Esophagus muscularis mucosa (tissue), 4 donors: ENCODE results near the gene ZMYM4. TPM values are rescaled to one million over a fixed set of nuclear protein-coding genes. Genes with fewer than 3 reads are reported as not detected.

Source experiments
- DNase-seq: peaks from one replicate; pipeline ENCODE4 v3.0.0-alpha.2; 2017; ENCODE audit errors: extremely low spot score
- H3K27ac ChIP-seq, 4 donors: fragments of 200-600 bp; sonication (generic); replicated peaks in 1 of 4; 1 replicate in 3 of 4; 2 replicates in 1 of 4; pipeline ENCODE4 v1.5.1; 2016 to 2019; ENCODE audit warnings: mild to moderate bottlenecking in 1 of 4
- H3K27me3 ChIP-seq, 4 donors: fragments of 200-600 bp; sonication (generic); one replicate each; pipeline versions ENCODE4 v1.5.1 to v1.6.0; 2016 to 2019
- H3K36me3 ChIP-seq, 4 donors: fragments of 200-600 bp; sonication (generic); one replicate each; pipeline ENCODE4 v1.5.1; 2016 to 2019
- H3K4me1 ChIP-seq, 4 donors: fragments of 200-600 bp; sonication (generic); one replicate each; pipeline ENCODE4 v1.5.1; 2016 to 2019
- H3K4me3 ChIP-seq, 4 donors: fragments of 200-600 bp; sonication (generic); 1 replicate in 2 of 4; 2 replicates in 2 of 4; pipeline ENCODE4 v1.5.1; 2016 to 2019; ENCODE audit warnings: mild to moderate bottlenecking in 4 of 4, moderate library complexity in 1 of 4
- H3K9me3 ChIP-seq, 4 donors: fragments of 200-600 bp; sonication (generic); 1 replicate in 3 of 4; 2 replicates in 1 of 4; pipeline ENCODE4 v1.5.1; 2016 to 2019
- CTCF ChIP-seq, 3 experiments: fragments of 200-600 bp in 2 of 3; fragments of 450-650 bp in 1 of 3; sonication (generic) in 2 of 3; IDR thresholded peaks; one replicate each; pipeline ENCODE4 v1.5.1; 2017 to 2019; ENCODE audit warnings: antibody characterized with exemption in 3 of 3, mild to moderate bottlenecking in 2 of 3, moderate library complexity in 1 of 3
- EP300 ChIP-seq: sonication (generic); formaldehyde crosslinking; IDR thresholded peaks from one replicate; pipeline ENCODE4 v1.6.1; 2017; ENCODE audit warnings: antibody characterized with exemption
- POLR2A ChIP-seq: fragments of 450-650 bp; IDR thresholded peaks from one replicate; pipeline ENCODE4 v1.6.1; 2017; ENCODE audit warnings: antibody characterized with exemption, moderate library complexity, mild to moderate bottlenecking, low read depth
- POLR2AphosphoS5 ChIP-seq, 2 donors: sonication (generic); formaldehyde crosslinking; IDR thresholded peaks; one replicate each; pipeline ENCODE4 v1.6.1; 2017; ENCODE audit warnings: antibody characterized with exemption in 2 of 2
- WGBS: methylation state at CpG from one replicate; pipeline ENCODE4 v1.1.5; 2018; 5-methylcytosine and 5-hydroxymethylcytosine counted together
- intact Hi-C: fragments of 100-400 bp; cut with DNase I; formaldehyde crosslinking; loops from one replicate; pipeline ENCODE4 v1.15.1; 2023
- total RNA-seq, 4 donors: library from RNA; depleted of rRNA; stranded (reverse); fragments of >200 nt; gene quantifications; one replicate each; pipeline versions ENCODE4 v1.1.0 to v1.2.1, GENCODE V29; 2016

Gene ZMYM4
- total RNA-seq, 4 donors from 2014 or later, result 24.6 to 32.0 (median 27.3) TPM

- Histone ChIP-seq H3K27ac (no peak overlapping the region), H3K4me3 (no peak overlapping the region), H3K9me3 (peaks cover 0 to 11% (median 0%) of the 10 kb centered on the region in 4 donors), H3K4me1 (peaks cover 0 to 2% (median 0%) of the 10 kb centered on the region in 4 donors), H3K36me3 (peaks cover 0 to 11% (median 3%) of the 10 kb centered on the region in 4 donors), H3K27me3 (no peaks in the 10 kb centered on the region)
- no peak for TF ChIP-seq CTCF (IDR thresholded peaks at IDR 0.05)
- no peak for TF ChIP-seq EP300
- TF ChIP-seq POLR2A, result no peak
- no peak for TF ChIP-seq POLR2AphosphoS5 (IDR thresholded peaks at IDR 0.05)
- WGBS, result 97% methylated on average over 3 of the region's 3 CpGs
- DNase-seq, result no peak
- intact Hi-C loops, result no loop called here
These were observed 13.1 kb downstream of the ZMYM4 start for GRCh38 chr1:35281565-35281964.

GRCh38 chr1:35282172-35282571 is 13.7 kb downstream of the ZMYM4 start:
- H3K4me3 ChIP-seq, result no peak overlapping the region
- no peaks in the 10 kb centered on the region for H3K4me1 ChIP-seq
- H3K27ac ChIP-seq, result no peak overlapping the region
- peaks cover 0 to 11% (median 3%) of the 10 kb centered on the region in 4 donors for H3K36me3 ChIP-seq
- DNase-seq, result no peak
- H3K9me3 ChIP-seq, result peaks cover 0 to 11% (median 0%) of the 10 kb centered on the region in 4 donors
- no peaks in the 10 kb centered on the region for H3K27me3 ChIP-seq
- intact Hi-C loops, result no loop called here
- TF ChIP-seq EP300 (no peak), POLR2A (no peak), CTCF (IDR thresholded peaks at IDR 0.05) (no peak)

- no peak for DNase-seq
- 98% methylated on average over 3 of the region's 3 CpGs for WGBS
- no peaks in the 10 kb centered on the region for H3K27me3 ChIP-seq
- no peak overlapping the region for H3K27ac ChIP-seq
- H3K36me3 ChIP-seq, result peaks cover 0 to 6% (median 3%) of the 10 kb centered on the region in 4 donors
- no peak for TF ChIP-seq POLR2AphosphoS5 (IDR thresholded peaks at IDR 0.05)
- TF ChIP-seq POLR2A, result no peak
- TF ChIP-seq CTCF (IDR thresholded peaks at IDR 0.05), result no peak
- TF ChIP-seq EP300, result no peak
- intact Hi-C loops, result no loop called here
- peaks cover 21 to 23% (median 22%) of the 10 kb centered on the region in 4 donors for H3K4me1 ChIP-seq
- H3K9me3 ChIP-seq, result peaks cover 0 to 11% (median 0%) of the 10 kb centered on the region in 4 donors
- no peak overlapping the region for H3K4me3 ChIP-seq
These were observed 16.3 kb downstream of the ZMYM4 start for GRCh38 chr1:35284852-35285251.

GRCh38 chr1:35285771-35286606 is 17.5 kb downstream of the ZMYM4 start:
- intact Hi-C loops, result no loop called here
- peaks cover 0 to 13% (median 3%) of the 10 kb centered on the region in 4 donors for H3K36me3 ChIP-seq
- H3K27ac ChIP-seq, result no peak overlapping the region
- peaks cover 0 to 11% (median 0%) of the 10 kb centered on the region in 4 donors for H3K9me3 ChIP-seq
- TF ChIP-seq POLR2AphosphoS5 (IDR thresholded peaks at IDR 0.05) (no peak), EP300 (no peak), POLR2A (no peak), CTCF (IDR thresholded peaks at IDR 0.05) (no peak)
- no peaks in the 10 kb centered on the region for H3K27me3 ChIP-seq
- 86% methylated on average over 5 of the region's 5 CpGs for WGBS
- H3K4me3 ChIP-seq, result no peak overlapping the region
- DNase-seq, result no peak
- H3K4me1 ChIP-seq, result peaks cover 21 to 23% (median 22%) of the 10 kb centered on the region in 4 donors
